DMS153 (cell line): ENCODE data around the gene OGDHL.

ENCODE experiments used
- DNase-seq: peaks from one replicate; lab custom pipeline; 2025; lab: John Stamatoyannopoulos, UW

The OGDHL gene

DNA sequence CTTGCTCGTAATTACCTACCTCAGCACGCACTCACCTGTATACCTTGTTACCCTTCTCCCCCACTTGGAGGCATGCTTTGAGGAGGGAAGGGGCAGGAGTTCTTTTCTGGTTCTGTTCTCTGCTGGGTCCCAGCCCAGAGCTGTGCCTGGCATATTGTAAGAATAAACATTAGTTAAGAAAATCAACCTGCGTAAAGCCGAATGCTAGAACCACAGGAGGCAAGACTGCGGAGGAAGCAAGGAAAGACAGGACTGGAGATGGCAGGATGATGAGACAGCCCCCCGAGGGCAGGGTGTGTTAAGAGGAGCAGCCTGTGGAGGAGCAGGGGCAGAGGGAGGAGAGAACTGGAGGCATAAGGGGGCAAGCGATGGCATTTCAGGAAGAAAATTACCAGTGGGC is 73.2 kb downstream of the OGDHL start:
- no peak for DNase-seq

DNA sequence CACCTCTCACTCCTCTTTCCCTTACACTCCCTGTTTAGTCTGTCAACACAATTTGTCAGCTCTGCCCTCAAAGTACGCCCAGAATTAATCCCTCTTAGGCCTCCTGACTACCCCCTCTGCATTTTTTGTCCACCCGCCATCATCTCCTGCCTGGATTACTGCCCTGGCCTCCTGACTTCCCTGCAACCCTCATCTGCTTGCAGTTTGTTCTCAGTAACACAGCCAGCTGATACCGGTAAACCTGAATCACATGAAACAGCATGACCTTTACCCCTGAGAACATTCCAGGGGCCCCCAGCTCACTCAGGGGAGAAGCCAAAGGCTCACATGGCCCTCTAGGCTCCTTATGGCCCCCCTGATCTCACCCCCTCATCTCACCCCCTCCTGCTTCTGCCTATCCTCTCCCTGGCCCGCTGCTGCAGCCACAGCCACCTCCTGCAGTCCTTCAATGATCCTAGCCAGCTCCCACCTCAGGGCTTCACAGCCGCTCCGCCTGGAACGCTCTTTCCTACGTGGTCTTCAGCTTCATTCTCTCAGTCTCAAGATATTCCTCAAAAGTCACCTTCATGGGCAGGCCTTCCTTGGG is 73.8 kb downstream of the OGDHL start:
- DNase-seq, result no peak

DNA sequence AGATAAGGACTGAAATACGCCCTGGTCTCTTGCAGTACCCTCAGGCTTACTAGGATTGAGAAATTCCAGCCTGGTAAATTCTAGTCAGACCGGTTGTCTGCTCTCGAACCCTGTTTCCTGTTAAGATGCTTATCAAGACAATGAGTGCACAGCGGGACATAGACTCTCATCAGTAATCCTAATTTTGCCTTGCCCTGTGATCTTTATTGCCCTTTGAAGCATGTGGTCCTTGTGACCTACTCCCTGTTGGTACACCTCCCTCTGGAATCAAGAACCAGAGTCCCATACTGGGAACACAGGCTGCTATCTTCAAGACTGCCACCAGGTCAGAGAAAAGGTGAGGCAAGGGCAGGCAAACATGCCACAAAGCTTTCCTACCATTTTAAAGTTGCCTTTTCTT is 75.5 kb downstream of the OGDHL start:
- no peak for DNase-seq
